ENCODE results near the gene STARD9.

DNA sequence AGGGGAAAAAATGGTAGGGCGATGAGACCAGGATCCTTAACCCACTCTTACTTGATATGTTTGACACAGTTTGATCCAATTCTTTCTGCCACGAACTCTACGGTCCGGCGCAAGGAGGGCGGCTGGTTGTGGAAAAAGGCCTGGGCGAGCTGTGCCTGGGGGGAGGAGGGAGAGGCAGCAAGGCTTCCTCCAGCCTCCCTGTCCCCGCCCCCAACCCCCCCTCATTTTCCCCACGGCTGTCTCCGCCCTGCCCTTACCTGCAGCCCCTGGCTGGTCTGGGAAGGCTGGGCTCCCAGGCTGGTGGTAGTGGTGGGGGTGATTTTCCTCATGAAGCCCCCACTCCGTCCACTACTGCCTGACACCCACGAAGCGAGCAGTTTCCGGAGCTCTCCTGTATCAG is 153.6 kb downstream of the STARD9 start:
- TF ChIP-seq, protein P1, sequence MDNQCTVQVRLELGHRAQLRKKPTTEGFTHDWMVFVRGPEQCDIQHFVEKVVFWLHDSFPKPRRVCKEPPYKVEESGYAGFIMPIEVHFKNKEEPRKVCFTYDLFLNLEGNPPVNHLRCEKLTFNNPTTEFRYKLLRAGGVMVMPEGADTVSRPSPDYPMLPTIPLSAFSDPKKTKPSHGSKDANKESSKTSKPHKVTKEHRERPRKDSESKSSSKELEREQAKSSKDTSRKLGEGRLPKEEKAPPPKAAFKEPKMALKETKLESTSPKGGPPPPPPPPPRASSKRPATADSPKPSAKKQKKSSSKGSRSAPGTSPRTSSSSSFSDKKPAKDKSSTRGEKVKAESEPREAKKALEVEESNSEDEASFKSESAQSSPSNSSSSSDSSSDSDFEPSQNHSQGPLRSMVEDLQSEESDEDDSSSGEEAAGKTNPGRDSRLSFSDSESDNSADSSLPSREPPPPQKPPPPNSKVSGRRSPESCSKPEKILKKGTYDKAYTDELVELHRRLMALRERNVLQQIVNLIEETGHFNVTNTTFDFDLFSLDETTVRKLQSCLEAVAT (IDR thresholded peaks at IDR 0.05), result no peak
- TF ChIP-seq MAFK (IDR thresholded peaks at IDR 0.05; ENCODE audit: low read length) (no peak), CEBPB (tag; IDR thresholded peaks at IDR 0.05) (no peak), CREB1 (IDR thresholded peaks at IDR 0.05) (no peak), CREB1 (CRISPR knock-in tag; IDR thresholded peaks at IDR 0.05) (no peak), PRPF4 (IDR thresholded peaks at IDR 0.05; ENCODE audit: insufficient read depth, low read depth, low read length, poor library complexity, severe bottlenecking) (no peak), RNF2 (IDR thresholded peaks at IDR 0.05) (no peak), SIN3A (IDR thresholded peaks at IDR 0.05; ENCODE audit: borderline replicate concordance in 2 of 2, control insufficient read depth in 1 of 2, low read depth in 2 of 2, low read length in 2 of 2) (no peak), JUNB (CRISPR knock-in tag; conservative IDR thresholded peaks at IDR 0.05) (no peak), CEBPG (CRISPR knock-in tag; IDR thresholded peaks at IDR 0.05) (no peak), CEBPG (tag; conservative IDR thresholded peaks at IDR 0.05 in 1 of 2, IDR thresholded peaks at IDR 0.05 in 1 of 2) (no peak), MTA2 (IDR thresholded peaks at IDR 0.05; ENCODE audit: low read depth) (no peak), NBN (IDR thresholded peaks at IDR 0.05; ENCODE audit: low read depth) (no peak)
- TF ChIP-seq, protein P2, sequence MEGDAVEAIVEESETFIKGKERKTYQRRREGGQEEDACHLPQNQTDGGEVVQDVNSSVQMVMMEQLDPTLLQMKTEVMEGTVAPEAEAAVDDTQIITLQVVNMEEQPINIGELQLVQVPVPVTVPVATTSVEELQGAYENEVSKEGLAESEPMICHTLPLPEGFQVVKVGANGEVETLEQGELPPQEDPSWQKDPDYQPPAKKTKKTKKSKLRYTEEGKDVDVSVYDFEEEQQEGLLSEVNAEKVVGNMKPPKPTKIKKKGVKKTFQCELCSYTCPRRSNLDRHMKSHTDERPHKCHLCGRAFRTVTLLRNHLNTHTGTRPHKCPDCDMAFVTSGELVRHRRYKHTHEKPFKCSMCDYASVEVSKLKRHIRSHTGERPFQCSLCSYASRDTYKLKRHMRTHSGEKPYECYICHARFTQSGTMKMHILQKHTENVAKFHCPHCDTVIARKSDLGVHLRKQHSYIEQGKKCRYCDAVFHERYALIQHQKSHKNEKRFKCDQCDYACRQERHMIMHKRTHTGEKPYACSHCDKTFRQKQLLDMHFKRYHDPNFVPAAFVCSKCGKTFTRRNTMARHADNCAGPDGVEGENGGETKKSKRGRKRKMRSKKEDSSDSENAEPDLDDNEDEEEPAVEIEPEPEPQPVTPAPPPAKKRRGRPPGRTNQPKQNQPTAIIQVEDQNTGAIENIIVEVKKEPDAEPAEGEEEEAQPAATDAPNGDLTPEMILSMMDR (IDR thresholded peaks at IDR 0.05 in 2 of 3, conservative IDR thresholded peaks at IDR 0.05 in 1 of 3; ENCODE audit: insufficient read depth in 2 of 3, low read depth in 1 of 3, low read length in 3 of 3), result no peak
- TF ChIP-seq, protein P3, sequence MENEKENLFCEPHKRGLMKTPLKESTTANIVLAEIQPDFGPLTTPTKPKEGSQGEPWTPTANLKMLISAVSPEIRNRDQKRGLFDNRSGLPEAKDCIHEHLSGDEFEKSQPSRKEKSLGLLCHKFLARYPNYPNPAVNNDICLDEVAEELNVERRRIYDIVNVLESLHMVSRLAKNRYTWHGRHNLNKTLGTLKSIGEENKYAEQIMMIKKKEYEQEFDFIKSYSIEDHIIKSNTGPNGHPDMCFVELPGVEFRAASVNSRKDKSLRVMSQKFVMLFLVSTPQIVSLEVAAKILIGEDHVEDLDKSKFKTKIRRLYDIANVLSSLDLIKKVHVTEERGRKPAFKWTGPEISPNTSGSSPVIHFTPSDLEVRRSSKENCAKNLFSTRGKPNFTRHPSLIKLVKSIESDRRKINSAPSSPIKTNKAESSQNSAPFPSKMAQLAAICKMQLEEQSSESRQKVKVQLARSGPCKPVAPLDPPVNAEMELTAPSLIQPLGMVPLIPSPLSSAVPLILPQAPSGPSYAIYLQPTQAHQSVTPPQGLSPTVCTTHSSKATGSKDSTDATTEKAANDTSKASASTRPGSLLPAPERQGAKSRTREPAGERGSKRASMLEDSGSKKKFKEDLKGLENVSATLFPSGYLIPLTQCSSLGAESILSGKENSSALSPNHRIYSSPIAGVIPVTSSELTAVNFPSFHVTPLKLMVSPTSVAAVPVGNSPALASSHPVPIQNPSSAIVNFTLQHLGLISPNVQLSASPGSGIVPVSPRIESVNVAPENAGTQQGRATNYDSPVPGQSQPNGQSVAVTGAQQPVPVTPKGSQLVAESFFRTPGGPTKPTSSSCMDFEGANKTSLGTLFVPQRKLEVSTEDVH (IDR thresholded peaks at IDR 0.05; ENCODE audit: low read depth, partially characterized antibody), result no peak
